H9 (cell line): ENCODE results near the gene STX8. TPM values are rescaled to one million over a fixed set of nuclear protein-coding genes. Genes with fewer than 3 reads are reported as not detected.
A peak's percentile ranks its signal among the peaks of the same experiment; 100 is the strongest.

Experiments used
- DNase-seq: peaks from one replicate; pipeline ENCODE4 v3.0.0-alpha.2; 2017
- H2AFZ ChIP-seq: one replicate; pipeline ENCODE4 v1.6.1; 2013; ENCODE audit warnings: mild to moderate bottlenecking, low read length, control low read depth, moderate library complexity
- H2AK5ac ChIP-seq: 2 replicates; pipeline ENCODE4 v1.6.1; 2013; ENCODE audit warnings: low read length, control low read depth, mixed read lengths; ENCODE audit not compliant: insufficient read length
- H2BK120ac ChIP-seq: one replicate; pipeline ENCODE4 v1.6.1; 2013; ENCODE audit warnings: low read depth, mild to moderate bottlenecking, low read length, control low read depth, inconsistent platforms; ENCODE audit not compliant: poor library complexity, severe bottlenecking
- H2BK12ac ChIP-seq: 2 replicates; pipeline ENCODE4 v1.6.1; 2013; ENCODE audit warnings: low read length, control low read depth, mixed read lengths, low read depth; ENCODE audit not compliant: insufficient read length
- H2BK15ac ChIP-seq: 2 replicates; pipeline ENCODE4 v1.6.1; 2013; ENCODE audit warnings: low read depth, low read length, control low read depth
- H2BK20ac ChIP-seq: one replicate; pipeline ENCODE4 v1.6.1; 2013; ENCODE audit warnings: low read depth, mild to moderate bottlenecking, low read length, control low read depth, inconsistent platforms; ENCODE audit not compliant: poor library complexity, severe bottlenecking
- H2BK5ac ChIP-seq: 2 replicates; pipeline ENCODE4 v1.6.1; 2013; ENCODE audit warnings: low read length, control low read depth, mixed read lengths; ENCODE audit not compliant: insufficient read length
- H3K14ac ChIP-seq: 2 replicates; pipeline ENCODE4 v1.6.1; 2013; ENCODE audit warnings: low read length, control low read depth; ENCODE audit not compliant: insufficient read depth
- H3K18ac ChIP-seq: 2 replicates; pipeline ENCODE4 v1.6.1; 2013; ENCODE audit warnings: low read depth, mild to moderate bottlenecking, mixed read lengths, low read length, control low read depth; ENCODE audit not compliant: insufficient read length
- H3K23ac ChIP-seq: 2 replicates; pipeline ENCODE4 v1.6.1; 2013; ENCODE audit warnings: low read length, control low read depth, mixed read lengths, low read depth; ENCODE audit not compliant: insufficient read length
- H3K23me2 ChIP-seq: 2 replicates; pipeline ENCODE4 v1.6.1; 2013; ENCODE audit warnings: low read depth, mild to moderate bottlenecking, mixed read lengths, low read length, control low read depth; ENCODE audit not compliant: insufficient read length, poor library complexity, severe bottlenecking
- H3K27ac ChIP-seq: 2 replicates; pipeline ENCODE4 v1.5.1; 2013; ENCODE audit warnings: low read length, control low read depth, mixed read lengths, low read depth; ENCODE audit not compliant: insufficient read length
- H3K27me3 ChIP-seq: 2 replicates; pipeline ENCODE4 v1.6.1; 2013; ENCODE audit warnings: low read length, control low read depth, inconsistent platforms; ENCODE audit not compliant: insufficient read depth
- H3K4ac ChIP-seq: 2 replicates; pipeline ENCODE4 v1.6.1; 2013; ENCODE audit warnings: low read depth, mild to moderate bottlenecking, control low read depth, inconsistent platforms, low read length, moderate library complexity
- H3K4me1 ChIP-seq: 2 replicates; pipeline ENCODE4 v1.6.1; 2013; ENCODE audit warnings: low read length, control low read depth, inconsistent platforms; ENCODE audit not compliant: insufficient read depth
- H3K4me2 ChIP-seq: 2 replicates; pipeline ENCODE4 v1.6.1; 2013; ENCODE audit warnings: low read length, control low read depth, mixed read lengths; ENCODE audit not compliant: insufficient read length, insufficient read depth
- H3K56ac ChIP-seq: 2 replicates; pipeline ENCODE4 v1.6.1; 2013; ENCODE audit warnings: low read depth, mild to moderate bottlenecking, mixed read lengths, low read length, control low read depth; ENCODE audit not compliant: insufficient read length
- H3K79me1 ChIP-seq: 2 replicates; pipeline ENCODE4 v1.6.1; 2013; ENCODE audit warnings: low read depth, mild to moderate bottlenecking, moderate library complexity, low read length, control low read depth, inconsistent platforms; ENCODE audit not compliant: insufficient read depth, poor library complexity, severe bottlenecking
- H3K79me2 ChIP-seq: 2 replicates; pipeline ENCODE4 v1.6.1; 2013; ENCODE audit warnings: low read length, control low read depth, inconsistent platforms; ENCODE audit not compliant: insufficient read depth
- H3K9ac ChIP-seq: 2 replicates; pipeline ENCODE4 v1.6.1; 2013; ENCODE audit warnings: low read length, control low read depth, mixed read lengths; ENCODE audit not compliant: insufficient read length; ENCODE audit errors: extremely low read depth
- H3K9me3 ChIP-seq: one replicate; pipeline ENCODE4 v1.6.1; 2013; ENCODE audit warnings: low read depth, low read length, inconsistent platforms; ENCODE audit not compliant: control insufficient read depth
- H3T11ph ChIP-seq: one replicate; pipeline ENCODE4 v1.6.1; 2013; ENCODE audit warnings: mild to moderate bottlenecking, low read length, control low read depth, inconsistent platforms
- H4K20me1 ChIP-seq: one replicate; pipeline ENCODE4 v1.6.1; 2013; ENCODE audit not compliant: control insufficient read depth, insufficient read length, insufficient read depth
- H4K5ac ChIP-seq: 2 replicates; pipeline ENCODE4 v1.6.1; 2013; ENCODE audit warnings: low read depth, mild to moderate bottlenecking, mixed read lengths, low read length, control low read depth; ENCODE audit not compliant: insufficient read length
- H4K8ac ChIP-seq: replicated peaks from 2 replicates; pipeline ENCODE4 v1.6.1; 2013; ENCODE audit warnings: low read length, control low read depth, mixed read lengths, low read depth; ENCODE audit not compliant: insufficient read length
- H4K91ac ChIP-seq: 2 replicates; pipeline ENCODE4 v1.6.1; 2013; ENCODE audit warnings: low read depth, mild to moderate bottlenecking, moderate library complexity, mixed read lengths, low read length, control low read depth; ENCODE audit not compliant: insufficient read length
- H3K27ac Mint-ChIP-seq, 3 experiments: 2 replicates in 2 of 3; 3 replicates in 1 of 3; pipeline ENCODE4 v1.8.0; 2020 to 2021; ENCODE audit warnings: mixed read lengths in 3 of 3, mild to moderate bottlenecking in 1 of 3, moderate library complexity in 1 of 3
- H3K27me3 Mint-ChIP-seq: 2 replicates; pipeline ENCODE4 v1.8.0; 2021; ENCODE audit warnings: low read depth, mild to moderate bottlenecking, moderate library complexity, mixed read lengths
- H3K36me3 Mint-ChIP-seq, 3 experiments: 2 replicates in 2 of 3; 3 replicates in 1 of 3; pipeline ENCODE4 v1.8.0; 2020 to 2021; ENCODE audit warnings: low read depth in 3 of 3, mixed read lengths in 3 of 3; ENCODE audit not compliant: insufficient read depth in 1 of 3
- H3K4me1 Mint-ChIP-seq, 2 experiments: 2 replicates each; pipeline ENCODE4 v1.8.0; 2020; ENCODE audit warnings: mixed read lengths in 2 of 2
- H3K4me3 Mint-ChIP-seq, 2 experiments: 2 replicates in 1 of 2; 3 replicates in 1 of 2; pipeline ENCODE4 v1.8.0; 2020 to 2021; ENCODE audit warnings: mild to moderate bottlenecking in 2 of 2, mixed read lengths in 2 of 2, moderate library complexity in 1 of 2
- H3K9me3 Mint-ChIP-seq, 2 experiments: 2 replicates in 1 of 2; 3 replicates in 1 of 2; pipeline ENCODE4 v1.8.0; 2020; ENCODE audit warnings: mild to moderate bottlenecking in 2 of 2, mixed read lengths in 2 of 2, moderate library complexity in 1 of 2
- WGBS: extraction: QIAGEN DNeasy Blood & Tissue Kit; methylation state at CpG from one replicate; pipeline ENCODE4 v1.1.7; 2013; ENCODE audit warnings: missing lambda C conversion rate, low lambda C conversion rate, mixed read lengths; ENCODE audit not compliant: insufficient read length; ENCODE audit errors: extremely low coverage; 5-methylcytosine and 5-hydroxymethylcytosine counted together
- total RNA-seq: library from RNA; stranded (reverse); gene quantifications from 2 replicates; pipeline ENCODE4 v1.2.1, GENCODE V29; 2021
- TF ChIP-seq, protein P1 (sequence below): fragments of 200-600 bp; sonication (generic); conservative IDR thresholded peaks from 3 replicates; pipeline ENCODE4 v1.8.0; 2021; ENCODE audit warnings: antibody characterized with exemption, mild to moderate bottlenecking

The STX8 gene
- total RNA-seq, 1 experiment from 2014 or later = 55.1 TPM

DNA sequence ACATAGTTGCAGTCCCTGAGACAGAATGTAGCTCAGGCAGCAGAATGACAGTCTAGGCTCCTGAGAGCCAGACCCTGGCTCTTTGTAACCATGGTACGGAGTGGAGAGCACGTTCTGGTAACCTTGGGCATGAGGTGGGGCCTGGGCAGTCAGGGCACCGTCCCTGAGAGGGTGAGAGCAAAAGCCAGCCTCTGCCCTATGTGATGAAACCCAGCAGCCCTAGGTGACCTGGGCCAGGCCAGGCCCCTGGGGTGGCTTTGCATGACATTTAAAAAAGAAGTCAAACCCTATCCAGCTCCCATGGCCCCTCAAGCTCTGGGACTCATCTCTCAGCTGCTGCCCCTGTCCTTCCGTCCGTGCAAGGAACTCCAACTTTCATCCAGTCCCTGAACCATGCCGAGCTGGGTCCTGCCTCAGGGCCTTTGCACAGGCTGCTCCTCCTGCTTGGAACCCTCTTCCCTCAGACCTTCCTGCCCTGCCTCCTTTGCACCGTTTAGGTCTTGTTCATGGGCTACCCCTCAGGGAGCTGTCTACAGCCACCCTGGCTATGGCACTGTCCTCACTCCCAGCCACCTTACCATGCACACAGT lies 365.7 kb downstream of the STX8 start:
- Histone ChIP-seq H4K20me1 (no peaks in the 10 kb centered on the region), H3K9me3 (no peaks in the 10 kb centered on the region)
- H3K27me3 Mint-ChIP-seq = peaks cover 4% of the 10 kb centered on the region; the same call in 1 of the 2 replicates

More for the DNA sequence above, 365.7 kb downstream of the STX8 start:
- Histone ChIP-seq H3K4me1 (no peaks in the 10 kb centered on the region), H2AK5ac (no peak overlapping the region), H2BK15ac (no peak overlapping the region), H3K27ac (no peak overlapping the region), H3T11ph (no peak overlapping the region), H3K4ac (no peak overlapping the region), H4K91ac (no peak overlapping the region), H2AFZ (no peak overlapping the region), H4K5ac (no peak overlapping the region), H3K56ac (no peak overlapping the region), H3K27me3 (no peaks in the 10 kb centered on the region), H2BK5ac (no peak overlapping the region), H3K23ac (no peak overlapping the region), H4K8ac (no peak overlapping the region), H3K23me2 (no peaks in the 10 kb centered on the region), H3K79me1 (no peaks in the 10 kb centered on the region), H3K14ac (no peak overlapping the region; the same call in 1 of the 2 replicates), H3K18ac (no peak overlapping the region), H3K4me2 (no peak overlapping the region), H2BK120ac (no peak overlapping the region), H3K79me2 (no peaks in the 10 kb centered on the region), H2BK20ac (no peak overlapping the region), H3K9ac (no peak overlapping the region), H2BK12ac (no peak overlapping the region)
- peak overlapping the region in 1 of 3 experiments; percentile 21; a peak in 1 of 7 replicates for H3K27ac Mint-ChIP-seq
- DNase-seq = peak; percentile 22
- H3K4me1 Mint-ChIP-seq = peaks cover 10 to 22% of the 10 kb centered on the region in 2 experiments
- no peak overlapping the region for H3K4me3 Mint-ChIP-seq
- TF ChIP-seq, protein P1, sequence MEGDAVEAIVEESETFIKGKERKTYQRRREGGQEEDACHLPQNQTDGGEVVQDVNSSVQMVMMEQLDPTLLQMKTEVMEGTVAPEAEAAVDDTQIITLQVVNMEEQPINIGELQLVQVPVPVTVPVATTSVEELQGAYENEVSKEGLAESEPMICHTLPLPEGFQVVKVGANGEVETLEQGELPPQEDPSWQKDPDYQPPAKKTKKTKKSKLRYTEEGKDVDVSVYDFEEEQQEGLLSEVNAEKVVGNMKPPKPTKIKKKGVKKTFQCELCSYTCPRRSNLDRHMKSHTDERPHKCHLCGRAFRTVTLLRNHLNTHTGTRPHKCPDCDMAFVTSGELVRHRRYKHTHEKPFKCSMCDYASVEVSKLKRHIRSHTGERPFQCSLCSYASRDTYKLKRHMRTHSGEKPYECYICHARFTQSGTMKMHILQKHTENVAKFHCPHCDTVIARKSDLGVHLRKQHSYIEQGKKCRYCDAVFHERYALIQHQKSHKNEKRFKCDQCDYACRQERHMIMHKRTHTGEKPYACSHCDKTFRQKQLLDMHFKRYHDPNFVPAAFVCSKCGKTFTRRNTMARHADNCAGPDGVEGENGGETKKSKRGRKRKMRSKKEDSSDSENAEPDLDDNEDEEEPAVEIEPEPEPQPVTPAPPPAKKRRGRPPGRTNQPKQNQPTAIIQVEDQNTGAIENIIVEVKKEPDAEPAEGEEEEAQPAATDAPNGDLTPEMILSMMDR = no peak
- H3K9me3 Mint-ChIP-seq = peaks cover 0 to 1% of the 10 kb centered on the region in 2 experiments; a peak in 3 of 5 replicates
- no peaks in the 10 kb centered on the region; a peak in 1 of 7 replicates for H3K36me3 Mint-ChIP-seq
- no CpG with 5 or more reads among the region's 7 CpGs for WGBS
